Activated CD8-positive, alpha-beta memory T cell treated with anti-CD3 and anti-CD28 coated beads, Interleukin-2, amount 50 U/mL, for 1 hour (primary cell): ENCODE data around the gene SHBG.
"Not testable (repeated sequence)": the region's sequence is repeated elsewhere in the genome, so short reads cannot be mapped to it uniquely, and the experiment has no call there.

Source experiments
- DNase-seq: peaks from one replicate; pipeline ENCODE4 v3.0.0-alpha.2; 2020; ENCODE audit errors: extremely low read depth

The SHBG gene

DNA sequence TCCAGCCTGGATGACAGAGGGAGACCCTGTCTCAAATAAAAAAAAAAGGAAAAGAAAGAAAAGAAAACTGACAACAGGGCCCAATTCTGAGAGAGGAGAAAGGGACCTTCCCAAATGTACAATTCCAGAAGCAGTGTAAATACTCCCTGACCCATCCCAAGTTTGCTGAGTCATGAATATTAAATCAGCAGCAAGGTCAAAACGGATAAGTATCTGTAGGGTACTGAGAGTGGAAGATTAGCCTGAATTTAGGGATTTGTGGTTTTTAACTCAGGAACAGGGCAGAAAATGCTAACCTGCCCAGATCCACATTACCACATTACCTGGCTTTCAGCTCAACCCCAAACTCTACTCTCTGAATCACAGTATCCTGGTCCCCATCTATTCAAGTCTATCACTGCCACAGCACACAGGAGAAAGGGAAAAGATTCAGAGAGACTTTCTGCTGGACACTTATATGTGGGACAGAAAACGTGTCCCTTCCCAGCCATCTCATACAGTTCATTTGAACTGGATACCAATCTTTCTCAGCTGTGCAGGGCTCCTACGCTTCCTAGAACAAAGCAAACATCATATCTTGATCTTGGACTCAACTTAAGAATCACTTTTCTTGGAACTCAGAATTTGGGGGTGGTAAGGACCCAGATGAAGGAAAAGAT, 18.2 kb upstream of the SHBG start:
- DNase-seq, result no peak

DNA sequence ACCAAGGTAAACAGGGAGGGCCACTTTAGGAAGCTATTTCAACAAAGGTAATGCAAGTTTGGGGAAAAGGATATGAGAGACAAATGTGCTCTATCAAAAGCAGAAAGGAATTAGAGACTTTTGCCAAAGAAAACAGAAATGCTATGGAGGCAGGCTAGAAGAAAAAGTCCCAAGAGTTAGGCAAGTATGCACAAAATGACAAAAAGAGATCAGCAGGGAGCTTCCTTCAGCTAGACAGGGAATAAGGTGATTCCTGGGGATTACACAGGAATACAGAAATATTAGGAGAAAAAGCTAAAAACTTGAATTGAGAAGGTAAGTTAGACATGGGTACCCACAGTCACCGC, 17.7 kb upstream of the SHBG start:
- DNase-seq, result no peak

DNA sequence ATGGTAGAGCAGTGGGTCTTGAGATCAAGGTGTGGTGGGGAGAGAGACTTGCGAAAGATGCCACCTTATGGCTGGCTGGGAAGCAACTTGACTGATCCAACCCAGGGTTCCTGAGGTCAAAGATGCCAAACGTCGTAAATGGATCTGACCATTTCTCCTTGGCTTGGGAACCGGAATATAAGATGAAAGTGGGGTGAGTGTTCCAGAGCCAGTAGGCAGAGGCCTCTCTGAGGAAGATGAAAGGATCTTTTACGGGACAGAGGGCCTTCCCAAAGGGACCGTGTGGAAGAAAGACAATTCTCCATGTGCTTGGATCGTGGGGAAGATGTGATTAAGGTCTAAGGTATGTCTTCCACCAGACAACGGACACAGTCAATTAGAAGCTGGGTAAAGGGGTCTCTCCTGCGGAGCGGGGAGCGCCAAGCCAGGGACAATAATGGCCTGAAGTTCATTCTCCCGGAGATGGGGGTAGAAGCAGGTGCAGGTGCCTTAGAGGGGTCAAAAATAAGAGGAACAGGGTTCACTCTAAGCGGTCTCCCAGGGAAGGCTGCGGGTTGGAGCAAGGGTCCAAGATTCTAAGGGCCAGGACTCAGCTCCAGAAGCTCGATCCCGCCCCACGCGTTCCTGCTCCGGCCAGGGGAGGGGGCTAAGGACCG, 16.0 kb upstream of the SHBG start:
- DNase-seq, result no peak

DNA sequence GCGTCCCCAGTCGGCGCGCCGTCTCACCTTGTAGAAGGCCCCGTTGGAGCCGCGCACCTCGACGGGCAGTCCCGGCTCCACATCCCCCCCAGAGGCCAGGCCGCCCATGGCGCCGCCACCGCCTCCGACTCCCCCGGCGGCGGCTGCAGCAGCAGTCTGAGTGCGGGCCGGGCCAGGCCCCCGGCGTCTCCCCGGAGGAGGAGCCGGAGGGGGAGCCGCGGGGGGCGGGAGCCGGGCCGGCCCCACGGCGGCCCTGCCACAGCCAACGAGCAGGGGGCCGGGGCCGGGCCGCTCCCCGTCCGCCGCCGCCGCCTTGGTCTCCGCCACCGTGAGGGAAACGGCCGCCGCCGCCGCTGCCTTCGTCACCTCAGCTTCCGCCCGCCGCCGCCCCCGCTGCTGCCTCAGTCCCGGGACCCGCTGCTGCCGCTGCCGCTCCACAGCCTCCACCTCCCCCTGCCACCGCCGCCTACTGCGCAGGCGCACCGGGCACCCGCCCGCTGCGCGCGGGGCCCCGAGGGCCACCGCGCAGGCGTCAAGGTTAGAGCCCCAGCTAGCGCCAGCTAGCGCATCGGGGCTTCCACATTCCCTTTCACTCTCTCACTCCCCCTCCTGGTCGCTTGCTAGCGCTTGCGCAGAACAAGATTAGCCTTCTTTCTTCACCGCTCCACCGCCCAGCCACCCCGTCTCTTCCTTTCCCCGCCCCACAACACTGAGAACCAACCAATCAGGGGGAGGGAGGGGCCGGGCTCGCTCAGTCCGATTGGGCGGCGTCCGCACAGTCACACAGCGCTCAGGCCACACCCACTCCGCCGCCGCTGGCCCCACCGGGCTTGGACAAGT, 15.3 kb upstream of the SHBG start, which contains the start of gene FXR2:
TSS of gene FXR2 (minus strand) at position 473 of the 840 bp plus-strand sequence. CDS start at position 108, 365 bp downstream.
- peak; percentile 98 for DNase-seq

DNA sequence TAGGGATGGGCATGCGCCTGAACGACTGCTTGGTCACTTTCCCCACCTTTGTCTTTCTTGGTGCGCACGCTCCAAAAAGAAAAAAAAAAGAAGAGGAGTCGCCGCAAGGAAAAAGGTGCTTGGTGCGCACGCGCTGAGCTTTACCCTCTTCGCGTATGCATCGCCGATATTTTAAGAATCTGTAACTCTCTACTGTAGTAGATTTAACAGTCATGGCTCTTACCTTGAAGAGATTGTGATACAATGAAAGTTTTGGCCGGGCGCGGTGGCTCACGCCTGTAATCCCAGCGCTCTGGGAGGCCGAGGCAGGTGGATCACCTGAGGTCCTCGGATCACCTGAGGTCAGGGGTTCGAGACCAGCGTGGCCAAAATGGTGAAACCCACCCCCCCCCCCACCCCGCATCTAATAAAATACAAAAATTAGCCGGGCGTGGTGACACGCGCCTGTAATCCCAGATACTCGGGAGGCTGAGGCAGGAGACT, 14.6 kb upstream of the SHBG start:
- DNase-seq, result no peak

DNA sequence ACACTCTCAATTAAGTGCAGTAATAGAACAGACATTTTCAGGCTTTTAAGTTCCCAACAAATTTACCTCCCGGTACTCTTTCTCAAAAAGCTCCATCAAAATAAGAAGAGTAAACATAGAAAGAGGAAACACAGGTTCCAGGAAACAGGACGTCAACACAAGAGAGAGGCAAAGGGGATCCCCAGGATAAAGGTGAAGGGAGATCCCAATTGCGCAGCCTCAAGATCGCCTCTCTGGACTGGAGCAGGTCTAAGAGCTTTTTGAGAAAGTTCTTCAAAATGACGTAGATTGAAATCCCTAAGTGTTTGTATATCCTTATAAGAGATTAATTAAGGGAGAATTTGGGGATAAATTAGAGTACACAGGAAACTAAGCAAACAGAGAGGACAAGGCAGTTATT, 11.3 kb upstream of the SHBG start:
- no peak for DNase-seq

DNA sequence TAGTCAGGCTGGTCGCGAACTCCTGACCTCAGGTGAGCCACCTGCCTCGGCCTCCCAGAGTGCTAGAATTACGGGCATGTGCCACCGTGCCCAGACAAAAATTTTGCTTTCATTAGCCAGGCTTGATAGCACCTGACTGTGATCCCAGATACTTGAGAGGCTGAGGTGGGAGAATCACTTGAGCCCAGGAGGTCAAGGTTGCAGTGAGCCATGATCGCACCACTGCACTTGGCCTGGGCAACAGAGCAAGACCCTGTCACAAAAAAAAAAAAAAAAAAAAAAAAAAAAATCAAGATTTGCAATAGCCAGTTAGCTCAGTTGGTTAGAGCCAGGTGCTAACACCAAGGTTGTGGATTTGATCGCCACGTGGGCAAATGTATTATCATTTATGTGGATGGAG, 9.1 kb upstream of the SHBG start:
- no peak for DNase-seq

DNA sequence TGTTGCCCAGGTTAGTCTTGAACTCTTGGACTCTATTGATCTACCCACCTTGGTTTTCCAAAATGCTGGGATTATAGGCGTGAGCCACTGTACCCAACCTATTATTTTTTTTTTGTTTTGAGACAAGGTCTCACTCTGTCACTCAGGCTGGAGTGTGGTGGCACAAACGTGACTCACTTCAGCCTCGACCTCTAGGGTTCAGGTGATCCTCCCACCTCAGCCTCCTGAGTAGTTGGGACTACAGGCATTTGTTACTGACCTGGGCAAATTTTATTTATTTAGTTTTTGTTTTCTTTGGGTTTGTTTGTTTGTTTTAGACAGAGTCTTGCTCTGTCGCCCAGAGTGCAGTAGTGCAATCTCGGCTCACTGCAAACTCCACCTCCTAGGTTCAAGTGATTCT, 6.3 kb upstream of the SHBG start:
- DNase-seq, result no peak

DNA sequence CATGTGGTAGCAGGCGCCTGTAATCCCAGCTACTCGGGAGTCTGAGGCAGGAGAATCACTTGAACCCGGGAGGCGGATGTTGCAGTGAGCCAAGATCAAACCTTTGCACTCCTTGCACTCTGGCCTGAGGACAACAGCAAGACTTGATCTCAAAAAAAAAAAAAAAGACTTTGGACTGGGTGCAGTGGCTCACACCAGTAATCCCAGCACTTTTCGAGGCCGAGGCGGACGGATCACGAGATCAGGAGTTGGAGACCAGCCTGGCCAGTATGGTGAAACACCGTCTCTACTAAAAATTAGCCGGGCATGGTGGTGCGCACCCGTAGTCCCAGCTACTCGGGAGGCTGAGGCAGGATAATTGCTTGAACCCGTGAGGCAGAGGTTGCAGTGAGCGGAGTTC, 4.2 kb upstream of the SHBG start:
- not testable (repeated sequence) for DNase-seq

DNA sequence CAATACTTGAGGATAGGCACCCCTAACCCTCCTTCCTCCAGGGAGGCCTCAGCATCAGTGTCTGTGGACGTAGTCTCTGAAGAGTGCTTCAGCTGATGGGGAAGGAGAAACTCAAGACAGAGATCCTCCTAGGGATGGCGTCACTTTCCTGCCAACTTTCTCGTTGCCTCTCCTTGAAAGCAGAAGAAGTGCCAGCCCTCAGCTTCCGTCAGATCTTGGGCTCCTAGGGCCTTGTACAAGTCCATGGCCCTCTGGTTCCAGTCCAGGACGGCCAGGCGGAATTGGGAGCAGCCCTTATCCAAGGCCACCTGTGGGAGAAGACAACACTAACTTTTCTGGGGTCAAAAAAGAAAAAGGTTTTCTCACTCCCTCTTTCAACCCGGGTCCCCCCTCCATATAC, 3.6 kb upstream of the SHBG start:
- no peak for DNase-seq

DNA sequence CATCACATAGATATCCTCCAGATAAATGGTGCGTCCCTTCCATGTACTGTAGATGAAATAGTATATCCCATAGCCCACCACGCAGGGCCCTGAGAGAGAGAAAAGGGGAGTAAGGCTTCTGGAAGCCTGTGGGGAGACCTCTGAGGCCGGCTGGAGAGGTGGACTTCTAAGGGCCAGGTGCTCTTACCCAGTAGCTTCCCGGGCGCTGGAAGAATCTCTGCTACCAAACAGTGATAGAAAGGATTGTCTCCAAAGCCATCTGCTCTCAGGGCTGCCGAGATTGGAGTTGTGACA, 3.0 kb upstream of the SHBG start:
- DNase-seq, result no peak

DNA sequence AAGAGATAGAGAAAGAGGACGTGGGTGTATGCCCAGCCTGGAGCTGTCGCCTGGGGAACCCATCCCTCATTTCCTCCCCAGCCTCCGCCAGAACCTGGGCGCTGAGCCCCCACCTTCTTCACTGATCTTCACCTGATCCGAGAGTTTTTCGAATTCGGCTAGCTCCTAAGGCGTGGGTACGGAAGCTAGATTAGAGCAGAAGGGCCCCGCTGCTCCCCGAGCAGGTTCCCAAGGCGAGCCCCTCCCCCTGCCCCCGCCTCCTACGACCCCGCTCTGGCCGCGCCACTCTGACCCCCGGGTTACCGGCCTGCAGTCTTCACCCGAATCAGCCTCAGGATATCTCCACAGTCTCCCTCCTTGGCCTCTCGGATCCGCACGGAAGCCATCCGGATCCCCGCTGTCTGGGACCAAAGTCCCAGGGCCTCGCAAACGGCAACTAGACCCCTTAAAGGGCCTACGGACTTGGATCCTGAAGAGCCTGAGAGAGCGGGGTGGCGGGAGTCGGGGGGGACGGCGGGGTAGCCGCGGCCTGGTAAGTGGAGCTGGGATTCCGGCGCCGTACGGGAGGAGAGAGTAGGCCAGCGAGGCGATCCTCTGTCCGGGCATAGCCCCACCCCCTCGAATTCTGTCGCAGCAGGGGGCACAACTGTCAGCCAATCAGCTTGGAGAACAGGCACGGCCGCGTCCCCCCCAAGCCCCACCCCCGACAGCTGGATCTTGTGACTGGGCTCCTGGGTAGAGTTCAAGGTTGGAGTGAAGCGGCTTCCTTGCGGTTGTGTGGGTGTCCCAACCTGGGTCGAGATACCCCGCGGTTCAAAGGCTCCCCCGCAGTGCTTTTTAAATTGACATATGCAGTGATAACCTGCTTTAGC, 2.4 kb upstream of the SHBG start, which contains the start of gene SAT2:
TSS of gene SAT2 (minus strand) at position 572 of the 872 bp plus-strand sequence. CDS start at position 386, 186 bp downstream.
- DNase-seq, result peak; percentile 64

DNA sequence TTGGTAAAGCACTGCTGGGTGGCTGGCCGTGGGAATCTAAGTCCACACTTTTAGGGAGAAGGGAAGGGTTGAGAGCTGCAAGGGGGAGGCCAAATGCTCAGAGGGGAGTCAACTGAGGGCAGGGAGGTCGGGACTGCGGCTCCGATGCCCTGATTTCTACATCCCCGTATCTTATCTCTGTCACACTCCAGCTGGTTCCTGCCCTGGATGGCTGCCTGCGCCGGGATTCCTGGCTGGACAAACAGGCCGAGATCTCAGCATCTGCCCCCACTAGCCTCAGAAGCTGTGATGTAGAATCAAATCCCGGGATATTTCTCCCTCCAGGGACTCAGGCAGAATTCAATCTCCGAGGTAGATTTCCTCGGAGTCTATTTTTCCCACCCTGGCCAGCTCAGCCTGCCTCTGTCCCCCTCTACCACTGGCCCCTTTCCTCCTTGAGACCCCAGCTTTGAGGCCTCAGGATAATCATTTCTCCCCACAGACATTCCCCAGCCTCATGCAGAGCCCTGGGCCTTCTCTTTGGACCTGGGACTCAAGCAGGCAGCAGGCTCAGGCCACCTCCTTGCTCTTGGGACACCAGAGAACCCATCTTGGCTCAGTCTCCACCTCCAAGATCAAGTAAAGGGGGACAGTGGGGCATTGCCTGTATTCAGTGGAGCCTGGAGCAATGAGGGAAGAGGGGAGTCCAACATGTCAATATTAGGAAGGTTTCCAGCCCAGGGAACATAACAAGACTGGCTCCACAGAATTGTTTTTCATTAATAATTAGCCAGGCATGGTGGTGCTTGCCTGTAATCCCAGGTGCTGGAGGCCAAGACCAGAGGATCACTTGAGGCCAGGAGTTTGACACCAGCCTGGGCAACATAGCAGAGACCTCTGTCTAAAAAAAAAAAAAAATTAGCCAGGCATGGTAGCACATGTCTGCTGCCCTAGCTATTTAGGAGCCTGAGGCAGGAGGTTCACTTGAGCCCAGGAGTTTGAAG, 1.8 kb downstream of the SHBG start:
- DNase-seq, result no peak

DNA sequence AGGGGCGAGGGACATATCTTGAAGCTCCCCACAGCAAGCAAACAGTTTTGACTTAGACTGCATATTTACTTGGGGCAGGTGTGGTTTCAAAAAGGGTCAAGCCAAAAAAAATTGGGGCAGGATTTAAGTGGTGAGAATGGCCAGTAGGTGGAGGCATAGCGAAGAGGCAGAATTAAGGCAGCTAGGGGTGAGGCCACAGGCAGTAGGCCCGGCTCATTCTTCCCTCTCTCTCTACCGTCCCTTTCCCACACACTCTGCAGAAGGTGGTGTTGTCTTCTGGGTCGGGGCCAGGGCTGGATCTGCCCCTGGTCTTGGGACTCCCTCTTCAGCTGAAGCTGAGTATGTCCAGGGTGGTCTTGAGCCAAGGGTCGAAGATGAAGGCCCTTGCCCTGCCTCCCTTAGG, 2.6 kb downstream of the SHBG start:
- DNase-seq, result no peak

DNA sequence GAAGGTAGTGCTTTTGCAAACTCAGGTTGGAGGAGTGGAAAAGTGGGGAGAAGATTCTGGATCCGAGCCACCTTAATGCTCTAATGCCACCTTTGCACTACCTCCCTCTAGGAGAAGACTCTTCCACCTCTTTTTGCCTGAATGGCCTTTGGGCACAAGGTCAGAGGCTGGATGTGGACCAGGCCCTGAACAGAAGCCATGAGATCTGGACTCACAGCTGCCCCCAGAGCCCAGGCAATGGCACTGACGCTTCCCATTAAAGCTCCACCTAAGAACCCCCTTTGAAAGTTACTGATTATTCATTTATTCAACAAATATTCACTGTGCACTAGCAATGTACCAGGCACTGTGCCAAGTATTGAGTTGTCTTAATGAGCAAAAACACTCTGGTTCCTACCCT, 3.2 kb downstream of the SHBG start:
- DNase-seq, result no peak

DNA sequence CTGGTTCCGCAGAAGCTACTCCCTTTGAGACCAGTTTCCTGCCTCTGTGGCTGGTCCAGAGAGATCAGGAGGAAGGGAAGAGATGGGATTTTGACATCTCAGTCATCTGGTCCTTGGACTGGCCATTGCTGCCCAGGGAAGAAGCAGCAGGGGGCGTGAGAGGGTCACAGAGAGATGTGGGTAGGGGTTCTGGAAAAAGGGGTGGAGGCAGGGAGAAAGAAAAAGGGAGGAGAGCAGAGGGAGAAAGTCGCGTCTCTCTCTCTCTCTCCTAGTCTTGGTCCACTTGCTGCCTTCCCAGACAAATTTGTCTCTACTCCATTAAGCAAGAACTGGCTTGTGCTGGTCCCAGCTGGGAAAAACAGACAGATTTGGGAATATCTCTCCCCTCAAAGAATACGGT, 4.4 kb downstream of the SHBG start:
- no peak for DNase-seq

DNA sequence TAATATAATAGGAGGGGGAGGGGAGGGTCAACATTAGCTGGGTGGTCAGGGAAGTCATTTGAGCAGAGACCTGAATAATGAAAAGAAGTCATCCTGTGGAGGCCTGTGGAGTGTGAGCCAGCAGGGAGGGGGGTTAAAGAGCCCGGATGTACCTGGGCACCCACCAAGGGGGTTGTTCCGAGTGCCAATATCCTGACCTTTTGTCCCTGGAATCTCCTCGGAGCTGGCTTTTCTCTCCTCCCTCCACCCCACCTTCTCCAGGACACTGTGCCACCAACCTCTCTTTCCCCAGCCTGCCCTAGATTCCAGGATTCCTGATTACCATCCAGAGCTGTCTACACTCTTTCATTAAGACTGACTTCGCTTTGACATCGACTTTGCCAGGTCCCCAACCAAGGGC, 6.2 kb downstream of the SHBG start:
- DNase-seq, result no peak

DNA sequence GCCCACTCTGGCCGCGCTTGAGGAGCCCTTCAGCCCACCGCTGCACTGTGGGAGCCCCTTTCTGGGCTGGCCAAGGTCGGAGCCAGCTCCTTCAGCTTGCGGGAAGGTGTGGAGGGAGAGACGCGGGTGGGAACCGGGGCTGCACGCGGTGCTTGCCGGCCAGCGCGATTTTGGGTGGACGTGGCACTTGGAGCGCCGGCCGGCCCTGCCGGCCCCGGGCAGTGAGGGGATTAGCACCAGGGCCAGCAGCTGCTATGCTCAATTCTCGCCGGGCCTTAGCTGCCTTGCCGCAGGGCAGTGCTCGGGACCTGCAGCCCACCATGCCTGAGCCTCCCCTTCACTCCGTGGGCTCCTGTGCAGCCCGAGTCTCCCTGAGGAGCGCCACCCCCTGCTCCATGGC, 10.8 kb downstream of the SHBG start:
- no peak for DNase-seq

DNA sequence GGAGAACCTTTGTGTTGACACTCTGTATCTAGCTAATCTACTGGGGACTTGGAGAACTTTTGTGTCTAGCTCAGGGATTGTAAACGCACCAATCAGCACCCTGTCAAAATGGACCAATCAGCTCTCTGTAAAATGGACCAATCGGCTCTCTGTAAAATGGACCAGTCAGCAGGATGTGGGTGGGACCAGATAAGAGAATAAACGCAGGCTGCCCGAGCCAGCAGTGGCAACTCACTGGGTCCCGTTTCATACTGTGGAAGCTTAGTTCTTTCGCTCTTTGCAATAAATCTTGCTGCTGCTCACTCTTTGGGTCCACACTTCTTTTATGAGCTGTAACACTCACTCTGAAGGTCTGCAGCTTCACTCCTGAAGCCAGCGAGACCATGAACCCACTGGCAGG, 11.7 kb downstream of the SHBG start:
- DNase-seq, result not testable (repeated sequence)

DNA sequence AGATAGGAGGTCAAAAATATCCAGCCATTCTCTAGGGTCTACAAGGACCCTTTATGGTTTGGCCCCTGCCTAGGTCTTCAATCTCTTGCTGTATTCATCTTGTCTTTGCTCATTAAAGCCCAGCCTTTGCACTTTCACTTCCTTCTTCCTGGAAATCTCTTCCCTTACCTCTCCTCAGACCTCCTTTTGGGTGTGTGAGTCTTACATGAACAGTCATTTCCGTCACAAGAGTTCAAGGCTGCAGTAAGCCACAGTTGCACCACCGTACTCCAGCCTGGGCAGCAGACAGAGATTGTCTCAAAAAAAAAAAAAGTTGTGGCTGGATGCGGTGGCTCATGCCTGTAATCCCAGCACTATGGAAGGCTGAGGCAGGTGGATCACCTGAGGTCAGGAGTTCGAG, 14.8 kb downstream of the SHBG start:
- DNase-seq, result no peak

DNA sequence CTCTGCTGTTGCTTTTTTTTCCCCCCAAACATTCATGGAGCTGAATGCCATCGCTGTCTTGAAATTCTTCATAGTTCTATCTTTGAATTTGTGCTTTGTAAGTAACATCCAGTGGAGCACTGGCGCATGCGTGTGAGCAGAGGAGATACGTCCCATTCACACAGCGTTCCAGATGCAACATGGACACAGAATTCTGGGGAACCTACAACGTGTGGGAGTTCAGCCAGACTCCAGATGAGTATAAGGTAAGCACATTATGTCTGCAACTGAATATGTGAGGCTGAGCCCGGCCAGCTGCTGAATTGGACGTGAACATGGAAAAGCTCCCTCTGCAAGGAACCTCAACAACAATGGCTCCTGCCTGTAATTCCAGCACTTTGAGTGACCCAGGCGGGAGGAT, 16.5 kb downstream of the SHBG start:
- DNase-seq, result no peak
